BE2C (cell line): ENCODE data around the gene UBALD2.

Source experiments
- DNase-seq: peaks from one replicate; pipeline ENCODE4 v3.0.0-alpha.2; 2020
- H3K27me3 ChIP-seq: fragments of 250-450 bp; sonication (Bioruptor Pico); 2 replicates; pipeline ENCODE4 v1.5.1; 2020; ENCODE audit warnings: mild to moderate bottlenecking
- H3K36me3 ChIP-seq: fragments of 250-450 bp; sonication (Bioruptor Pico); 2 replicates; pipeline ENCODE4 v1.5.1; 2020; ENCODE audit warnings: mild to moderate bottlenecking
- H3K4me1 ChIP-seq: fragments of 250-450 bp; sonication (Bioruptor Pico); 2 replicates; pipeline ENCODE4 v1.5.1; 2020
- H3K4me3 ChIP-seq: 2 replicates; pipeline ENCODE4 v1.5.1; 2011; ENCODE audit warnings: low read depth, low read length
- H3K9me3 ChIP-seq: fragments of 250-450 bp; sonication (Bioruptor Pico); 2 replicates; pipeline ENCODE4 v1.5.1; 2020
- TF ChIP-seq, protein P1 (sequence below): IDR thresholded peaks from 2 replicates; pipeline ENCODE4 v1.5.1; 2012; ENCODE audit warnings: mild to moderate bottlenecking, low read depth, low read length

Gene UBALD2

DNA sequence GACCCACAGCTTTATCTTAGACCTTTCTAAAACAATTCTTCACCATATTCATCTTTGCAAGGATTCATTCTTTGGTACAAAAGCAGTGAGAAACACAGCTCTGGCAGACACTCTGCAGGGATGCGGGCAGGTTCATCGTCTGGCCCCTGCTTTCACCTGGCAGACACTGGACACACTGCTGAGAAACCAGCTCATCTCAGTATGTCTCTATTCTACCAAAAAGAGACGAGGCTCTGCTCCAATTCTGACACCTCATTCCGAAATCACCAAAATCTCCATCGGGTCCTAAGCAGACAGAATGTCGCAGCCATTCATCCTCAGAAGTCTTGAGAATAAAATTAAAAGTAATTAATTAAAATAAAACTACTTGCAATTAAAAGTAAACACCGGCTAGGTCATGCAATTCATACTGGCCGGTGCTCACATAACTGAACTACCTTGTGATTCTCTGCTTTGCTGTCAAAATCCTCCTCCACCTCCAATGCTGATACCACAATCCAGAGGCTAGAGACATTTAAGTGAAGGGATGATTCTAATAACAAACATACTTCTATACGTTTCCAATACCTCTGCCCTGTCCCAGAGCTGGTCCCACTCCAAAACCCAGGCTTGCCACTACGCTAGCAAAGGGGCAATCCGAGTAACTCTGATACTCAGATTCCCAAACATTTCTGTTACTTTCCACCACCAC lies 26.2 kb upstream of the UBALD2 start:
- TF ChIP-seq, protein P1, sequence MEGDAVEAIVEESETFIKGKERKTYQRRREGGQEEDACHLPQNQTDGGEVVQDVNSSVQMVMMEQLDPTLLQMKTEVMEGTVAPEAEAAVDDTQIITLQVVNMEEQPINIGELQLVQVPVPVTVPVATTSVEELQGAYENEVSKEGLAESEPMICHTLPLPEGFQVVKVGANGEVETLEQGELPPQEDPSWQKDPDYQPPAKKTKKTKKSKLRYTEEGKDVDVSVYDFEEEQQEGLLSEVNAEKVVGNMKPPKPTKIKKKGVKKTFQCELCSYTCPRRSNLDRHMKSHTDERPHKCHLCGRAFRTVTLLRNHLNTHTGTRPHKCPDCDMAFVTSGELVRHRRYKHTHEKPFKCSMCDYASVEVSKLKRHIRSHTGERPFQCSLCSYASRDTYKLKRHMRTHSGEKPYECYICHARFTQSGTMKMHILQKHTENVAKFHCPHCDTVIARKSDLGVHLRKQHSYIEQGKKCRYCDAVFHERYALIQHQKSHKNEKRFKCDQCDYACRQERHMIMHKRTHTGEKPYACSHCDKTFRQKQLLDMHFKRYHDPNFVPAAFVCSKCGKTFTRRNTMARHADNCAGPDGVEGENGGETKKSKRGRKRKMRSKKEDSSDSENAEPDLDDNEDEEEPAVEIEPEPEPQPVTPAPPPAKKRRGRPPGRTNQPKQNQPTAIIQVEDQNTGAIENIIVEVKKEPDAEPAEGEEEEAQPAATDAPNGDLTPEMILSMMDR, result no peak
- DNase-seq, result no peak
- Histone ChIP-seq H3K27me3 (peaks cover 27% of the 10 kb centered on the region), H3K4me3 (no peak overlapping the region), H3K9me3 (peaks cover 2% of the 10 kb centered on the region; the same call in 1 of the 2 replicates), H3K36me3 (no peaks in the 10 kb centered on the region), H3K4me1 (peaks cover 4% of the 10 kb centered on the region)

GRCh38 chr17:76239538-76240274 lies 25.4 kb upstream of the UBALD2 start:
- H3K9me3 ChIP-seq, result peaks cover 2% of the 10 kb centered on the region; the same call in 1 of the 2 replicates
- TF ChIP-seq, protein P1, result no peak
- no peaks in the 10 kb centered on the region for H3K36me3 ChIP-seq
- DNase-seq, result no peak
- H3K4me3 ChIP-seq, result no peak overlapping the region
- H3K4me1 ChIP-seq, result peaks cover 4% of the 10 kb centered on the region
- peaks cover 27% of the 10 kb centered on the region for H3K27me3 ChIP-seq

- TF ChIP-seq, protein P1, result no peak
- H3K4me1 ChIP-seq, result peaks cover 4% of the 10 kb centered on the region
- H3K36me3 ChIP-seq, result no peaks in the 10 kb centered on the region
- H3K9me3 ChIP-seq, result peaks cover 2% of the 10 kb centered on the region; the same call in 1 of the 2 replicates
- DNase-seq, result peak; percentile 64
- peak within 1 kb of the TSS; percentile 52 for H3K4me3 ChIP-seq
- peaks cover 27% of the 10 kb centered on the region for H3K27me3 ChIP-seq
Observed at GRCh38 chr17:76240461-76241203, 24.5 kb upstream of the UBALD2 start, which contains the start of gene RNF157. Gene RNF157 (minus strand): TSS chr17:76240493. CDS start chr17:76240240, 253 bp downstream.

DNA sequence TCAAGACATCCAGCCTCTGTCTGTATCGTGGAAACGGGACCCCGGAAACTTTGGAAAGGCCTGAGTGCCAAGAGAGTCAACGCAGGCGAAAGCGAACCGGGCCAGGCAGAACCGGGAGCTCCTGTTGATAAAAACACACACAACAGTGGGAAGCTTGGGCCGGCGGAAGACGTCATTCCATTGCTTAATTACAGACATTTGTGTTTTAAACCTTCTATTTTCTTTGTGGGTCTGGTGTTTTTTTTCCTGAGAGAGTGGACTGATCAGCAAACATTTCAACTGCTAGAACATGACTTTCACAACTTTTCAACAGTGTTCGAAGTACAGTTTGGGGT lies 24.0 kb upstream of the UBALD2 start:
- no peak for DNase-seq
- H3K36me3 ChIP-seq, result no peaks in the 10 kb centered on the region
- peaks cover 2% of the 10 kb centered on the region; the same call in 1 of the 2 replicates for H3K9me3 ChIP-seq
- H3K4me3 ChIP-seq, result peak overlapping the region; percentile 52
- TF ChIP-seq, protein P1, result no peak
- peaks cover 27% of the 10 kb centered on the region for H3K27me3 ChIP-seq
- H3K4me1 ChIP-seq, result peaks cover 4% of the 10 kb centered on the region

DNA sequence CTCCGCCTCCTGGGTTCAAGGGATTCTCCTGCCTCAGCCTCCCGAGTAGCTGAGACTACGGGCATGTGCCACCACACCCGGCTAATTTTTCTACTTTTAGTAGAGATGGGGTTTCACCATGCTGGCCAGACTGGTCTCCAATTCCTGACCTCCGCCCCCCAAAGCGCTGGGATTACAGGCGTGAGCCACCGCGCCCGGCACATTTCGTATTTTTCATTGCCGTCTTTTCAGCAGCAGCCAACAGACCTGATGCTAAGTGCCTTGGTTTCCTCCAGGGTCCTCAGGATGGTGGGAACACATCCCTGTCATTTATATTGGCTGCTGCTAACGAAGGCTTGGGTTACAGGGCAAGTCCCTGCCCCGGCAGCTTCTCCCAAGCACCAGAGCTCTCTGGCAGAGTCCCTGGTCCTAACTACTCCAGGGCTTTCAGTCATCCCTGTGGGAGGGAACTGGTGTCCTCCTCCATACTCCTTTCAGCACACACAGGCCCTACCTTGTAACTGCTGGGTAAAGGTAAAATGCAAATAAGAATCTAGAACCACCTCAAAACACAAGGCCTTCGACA lies 23.4 kb upstream of the UBALD2 start:
- Histone ChIP-seq H3K9me3 (peaks cover 2% of the 10 kb centered on the region; the same call in 1 of the 2 replicates), H3K36me3 (no peaks in the 10 kb centered on the region), H3K27me3 (peaks cover 27% of the 10 kb centered on the region), H3K4me1 (peaks cover 4% of the 10 kb centered on the region), H3K4me3 (no peak overlapping the region)
- no peak for DNase-seq
- TF ChIP-seq, protein P1, result no peak
